Hepatocyte (in vitro differentiated cells): ENCODE data around the gene MEX3A. TPM values are rescaled to one million over a fixed set of nuclear protein-coding genes. Genes with fewer than 3 reads are reported as not detected.

Source experiments
- DNase-seq: peaks from one replicate; pipeline ENCODE4 v3.0.0-alpha.2; 2016; ENCODE audit warnings: low spot score
- H2AFZ ChIP-seq: fragments of 200-600 bp; sonication (generic); 2 replicates; pipeline ENCODE4 v1.6.0; 2016; ENCODE audit warnings: antibody characterized with exemption, mild to moderate bottlenecking
- H3K27ac ChIP-seq: fragments of 200-600 bp; sonication (generic); 2 replicates; pipeline ENCODE4 v1.5.1; 2016; ENCODE audit warnings: mild to moderate bottlenecking
- H3K27me3 ChIP-seq: fragments of 200-600 bp; sonication (generic); 2 replicates; pipeline ENCODE4 v1.6.1; 2016
- H3K36me3 ChIP-seq: fragments of 200-600 bp; sonication (generic); replicated peaks from 2 replicates; pipeline ENCODE4 v1.5.1; 2016; ENCODE audit warnings: low read depth; ENCODE audit not compliant: insufficient read depth
- H3K4me1 ChIP-seq: fragments of 200-600 bp; sonication (generic); 2 replicates; pipeline ENCODE4 v1.5.1; 2016; ENCODE audit warnings: mild to moderate bottlenecking, moderate library complexity; ENCODE audit not compliant: insufficient read depth
- H3K4me2 ChIP-seq: fragments of 200-600 bp; sonication (generic); 2 replicates; pipeline ENCODE4 v1.6.0; 2016
- H3K4me3 ChIP-seq: fragments of 200-600 bp; sonication (generic); 2 replicates; pipeline ENCODE4 v1.5.1; 2016; ENCODE audit warnings: mild to moderate bottlenecking
- H3K79me2 ChIP-seq: fragments of 200-600 bp; sonication (generic); 2 replicates; pipeline ENCODE4 v1.6.0; 2017; ENCODE audit warnings: mild to moderate bottlenecking
- H3K9me2 ChIP-seq: fragments of 200-600 bp; sonication (generic); replicated peaks from 2 replicates; pipeline ENCODE4 v1.6.0; 2017; ENCODE audit warnings: mild to moderate bottlenecking; ENCODE audit not compliant: insufficient read depth
- H3K9me3 ChIP-seq: fragments of 200-600 bp; sonication (generic); 2 replicates; pipeline ENCODE4 v1.5.1; 2016; ENCODE audit warnings: low read depth, mild to moderate bottlenecking
- H4K20me1 ChIP-seq: fragments of 200-600 bp; sonication (generic); 2 replicates; pipeline ENCODE4 v1.6.0; 2016; ENCODE audit warnings: mild to moderate bottlenecking; ENCODE audit not compliant: insufficient read depth, poor library complexity, severe bottlenecking
- EZH2 ChIP-seq: fragments of 200-600 bp; sonication (generic); IDR thresholded peaks from 2 replicates; pipeline ENCODE4 v1.6.1; 2016; ENCODE audit warnings: antibody characterized with exemption, mild to moderate bottlenecking, borderline replicate concordance
- EZH2phosphoT487 ChIP-seq: fragments of 200-600 bp; sonication (generic); IDR thresholded peaks from one replicate; pipeline ENCODE4 v1.6.1; 2018; ENCODE audit warnings: antibody characterized with exemption, mild to moderate bottlenecking, low read depth, moderate library complexity; ENCODE audit not compliant: unreplicated experiment, severe bottlenecking
- WGBS: methylation state at CpG from one replicate; pipeline ENCODE4 v1.1.6; 2016; ENCODE audit warnings: low lambda C conversion rate; ENCODE audit errors: missing lambda C conversion rate; 5-methylcytosine and 5-hydroxymethylcytosine counted together
- polyA plus RNA-seq: library from polyadenylated mRNA; unstranded; fragments of >200 nt; fragmentation: Nextera tagmentation; extraction: Ambion mirVana; gene quantifications from 2 replicates; pipeline ENCODE4 v1.2.1, GENCODE V29; 2016
- total RNA-seq: library from RNA; depleted of rRNA; stranded (reverse); fragments of >200 nt; gene quantifications from 2 replicates; pipeline ENCODE4 v1.2.3, GENCODE V29; 2014
- TF ChIP-seq, protein P1 (sequence below): fragments of 200-600 bp; sonication (generic); IDR thresholded peaks from 2 replicates; pipeline ENCODE4 v1.5.1; 2016; ENCODE audit warnings: antibody characterized with exemption, mild to moderate bottlenecking; ENCODE audit not compliant: poor library complexity

The MEX3A gene
- total and polyA plus RNA-seq, 2 experiments from 2014 or later, result 9.3 to 12.0 TPM

DNA sequence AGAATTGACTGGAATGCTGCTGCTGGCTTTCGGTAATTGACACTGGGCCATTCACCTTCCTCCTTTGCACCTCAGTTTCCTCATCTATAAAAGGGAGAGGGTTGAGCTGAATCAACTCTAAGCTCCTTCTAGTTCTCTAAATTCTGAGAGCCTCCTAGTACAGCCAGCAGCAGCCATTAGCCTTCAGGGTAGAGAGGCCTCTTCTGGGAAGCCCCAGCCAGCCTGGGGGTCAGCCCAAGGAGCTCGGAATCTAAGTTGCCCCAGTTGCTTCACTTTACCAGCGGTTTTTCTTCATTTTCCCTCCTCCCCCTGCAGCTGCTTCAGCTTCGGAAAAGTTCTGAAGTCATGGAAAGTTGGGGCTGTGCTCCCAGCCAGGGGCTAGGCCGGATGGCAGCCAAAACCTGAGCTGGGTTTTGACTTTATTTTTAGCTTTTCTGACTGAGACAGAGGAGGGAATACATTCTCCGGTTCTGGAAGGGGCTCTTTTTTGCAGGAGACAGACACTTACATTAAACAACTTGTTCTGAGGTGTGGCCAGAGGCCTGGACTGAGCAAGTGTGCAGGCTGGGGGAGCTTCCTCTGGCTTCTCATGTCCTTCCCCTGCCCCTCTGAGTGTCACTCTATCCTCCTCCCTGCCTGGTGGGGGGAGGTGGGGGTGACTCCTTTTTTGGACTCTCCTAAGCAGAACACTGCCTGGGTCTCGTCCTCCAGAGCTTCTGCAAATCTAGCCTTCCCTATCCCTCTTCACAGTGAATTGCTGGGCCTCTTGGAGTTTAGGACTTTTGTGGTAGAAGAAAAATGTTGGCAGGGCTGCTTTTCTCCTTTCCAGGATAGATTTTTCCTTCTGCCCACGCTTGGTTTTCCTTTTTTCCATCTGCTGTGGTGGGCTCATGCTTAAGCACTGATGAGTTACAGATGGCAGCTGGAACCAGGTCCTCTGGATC, 46.7 kb upstream of the MEX3A start:
- H3K27ac ChIP-seq, result peak overlapping the region; percentile 98
- no peaks in the 10 kb centered on the region for H3K27me3 ChIP-seq
- H3K79me2 ChIP-seq, result peaks cover 70% of the 10 kb centered on the region
- H3K4me3 ChIP-seq, result no peak overlapping the region
- no peak overlapping the region for H2AFZ ChIP-seq
- peak; percentile 76 for DNase-seq
- H3K4me1 ChIP-seq, result peaks cover 61% of the 10 kb centered on the region
- H3K36me3 ChIP-seq, result no peaks in the 10 kb centered on the region
- 29% methylated on average over 8 of the region's 8 CpGs for WGBS
- TF ChIP-seq EZH2, result no peak
- TF ChIP-seq, protein P1, sequence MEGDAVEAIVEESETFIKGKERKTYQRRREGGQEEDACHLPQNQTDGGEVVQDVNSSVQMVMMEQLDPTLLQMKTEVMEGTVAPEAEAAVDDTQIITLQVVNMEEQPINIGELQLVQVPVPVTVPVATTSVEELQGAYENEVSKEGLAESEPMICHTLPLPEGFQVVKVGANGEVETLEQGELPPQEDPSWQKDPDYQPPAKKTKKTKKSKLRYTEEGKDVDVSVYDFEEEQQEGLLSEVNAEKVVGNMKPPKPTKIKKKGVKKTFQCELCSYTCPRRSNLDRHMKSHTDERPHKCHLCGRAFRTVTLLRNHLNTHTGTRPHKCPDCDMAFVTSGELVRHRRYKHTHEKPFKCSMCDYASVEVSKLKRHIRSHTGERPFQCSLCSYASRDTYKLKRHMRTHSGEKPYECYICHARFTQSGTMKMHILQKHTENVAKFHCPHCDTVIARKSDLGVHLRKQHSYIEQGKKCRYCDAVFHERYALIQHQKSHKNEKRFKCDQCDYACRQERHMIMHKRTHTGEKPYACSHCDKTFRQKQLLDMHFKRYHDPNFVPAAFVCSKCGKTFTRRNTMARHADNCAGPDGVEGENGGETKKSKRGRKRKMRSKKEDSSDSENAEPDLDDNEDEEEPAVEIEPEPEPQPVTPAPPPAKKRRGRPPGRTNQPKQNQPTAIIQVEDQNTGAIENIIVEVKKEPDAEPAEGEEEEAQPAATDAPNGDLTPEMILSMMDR, result no peak
- TF ChIP-seq EZH2phosphoT487, result no peak
- H3K9me3 ChIP-seq, result no peaks in the 10 kb centered on the region
- peak overlapping the region; percentile 65 for H3K4me2 ChIP-seq
- no peaks in the 10 kb centered on the region for H4K20me1 ChIP-seq
- no peaks in the 10 kb centered on the region for H3K9me2 ChIP-seq

DNA sequence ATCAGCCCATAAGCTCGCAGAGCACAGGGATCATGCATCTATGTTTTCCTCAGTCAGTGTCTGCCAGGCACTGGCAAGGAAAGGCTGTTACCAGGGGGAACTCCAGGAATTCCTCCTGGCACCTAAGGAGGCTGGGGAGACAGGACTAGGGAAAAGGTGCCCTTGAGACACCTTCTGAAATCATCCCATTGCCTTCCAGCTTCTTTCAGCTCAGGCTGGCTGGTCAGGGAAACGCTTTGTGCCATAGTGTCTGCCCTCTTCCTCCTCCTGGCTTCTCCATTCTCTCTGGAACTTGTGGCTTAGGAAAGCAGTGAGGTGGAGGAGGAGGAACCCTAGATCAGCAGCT, 46.0 kb upstream of the MEX3A start:
- peak overlapping the region; percentile 65 for H3K4me2 ChIP-seq
- no peak overlapping the region for H2AFZ ChIP-seq
- H3K4me1 ChIP-seq, result peaks cover 67% of the 10 kb centered on the region
- WGBS, result 76% methylated on average over 2 of the region's 2 CpGs
- TF ChIP-seq, protein P1, result no peak
- TF ChIP-seq EZH2phosphoT487 (no peak), EZH2 (no peak)
- H3K27me3 ChIP-seq, result no peaks in the 10 kb centered on the region
- H3K36me3 ChIP-seq, result no peaks in the 10 kb centered on the region
- DNase-seq, result no peak
- H3K79me2 ChIP-seq, result peaks cover 72% of the 10 kb centered on the region
- H3K9me2 ChIP-seq, result no peaks in the 10 kb centered on the region
- peak overlapping the region; percentile 98 for H3K27ac ChIP-seq
- no peak overlapping the region for H3K4me3 ChIP-seq
- no peaks in the 10 kb centered on the region for H3K9me3 ChIP-seq
- H4K20me1 ChIP-seq, result no peaks in the 10 kb centered on the region

DNA sequence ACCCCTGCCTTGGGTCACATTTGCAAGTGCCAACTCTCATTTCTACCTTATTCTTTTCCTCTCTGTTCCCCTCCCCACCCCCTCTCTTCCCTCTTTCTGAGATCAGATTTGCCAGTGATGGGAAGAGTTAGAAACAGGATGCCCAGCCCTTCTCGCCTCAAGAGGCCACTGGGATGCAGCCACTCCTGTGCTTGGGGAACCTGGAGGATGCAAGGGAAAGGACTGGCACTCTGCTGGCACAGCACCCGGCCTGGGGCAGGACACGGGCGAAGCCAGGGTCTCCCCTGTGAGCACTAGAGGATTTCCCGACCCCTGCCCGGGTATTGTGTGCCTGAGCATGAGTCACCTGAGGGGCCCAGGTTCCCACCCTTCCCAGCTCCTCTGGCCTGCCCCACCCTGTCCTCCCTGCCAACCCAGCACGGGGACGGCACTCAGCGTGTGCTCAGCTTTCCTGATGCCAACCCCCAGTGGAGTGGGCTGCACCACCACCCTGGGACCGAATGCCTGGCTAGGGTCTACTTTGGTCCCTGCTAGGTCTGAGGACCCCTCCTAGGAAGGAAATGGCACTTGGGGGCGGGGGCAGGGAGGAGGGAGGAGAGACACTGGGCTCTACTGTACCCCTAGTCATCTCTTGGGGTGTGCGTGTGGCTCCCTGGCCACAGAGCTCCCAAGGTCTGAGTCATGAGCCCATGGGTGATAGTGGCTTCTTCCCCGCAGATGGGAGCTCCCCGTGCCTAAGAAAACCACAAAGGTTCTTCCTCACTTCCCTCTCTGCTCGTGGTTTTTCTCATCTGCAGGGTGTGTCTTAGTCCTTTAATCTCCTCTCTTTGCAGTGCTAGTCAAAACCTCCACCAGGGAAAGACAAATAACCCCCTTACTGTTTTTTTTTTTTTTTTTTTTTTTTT, 44.6 kb upstream of the MEX3A start:
- 66% methylated on average over 15 of the region's 15 CpGs for WGBS
- TF ChIP-seq EZH2phosphoT487 (no peak), EZH2 (no peak)
- TF ChIP-seq, protein P1, result no peak

More for the DNA sequence above, 44.6 kb upstream of the MEX3A start:
- peak; percentile 65 for DNase-seq
- no peaks in the 10 kb centered on the region for H3K9me2 ChIP-seq
- H4K20me1 ChIP-seq, result no peaks in the 10 kb centered on the region
- no peaks in the 10 kb centered on the region for H3K27me3 ChIP-seq
- peak overlapping the region; percentile 98 for H3K27ac ChIP-seq
- H3K9me3 ChIP-seq, result no peaks in the 10 kb centered on the region
- H3K4me3 ChIP-seq, result no peak overlapping the region
- peak overlapping the region; percentile 59 for H3K4me2 ChIP-seq
- no peaks in the 10 kb centered on the region for H3K36me3 ChIP-seq
- peaks cover 76% of the 10 kb centered on the region for H3K79me2 ChIP-seq
- H3K4me1 ChIP-seq, result peaks cover 81% of the 10 kb centered on the region
- no peak overlapping the region for H2AFZ ChIP-seq
